Epithelial cell of esophagus (primary cell): ENCODE measurements around the gene FBLN1.

Source experiments
- DNase-seq: peaks from one replicate; pipeline ENCODE4 v3.0.0; 2010; ENCODE audit warnings: low read depth
- H3K4me3 ChIP-seq: 2 replicates; pipeline ENCODE4 v1.5.1; 2011; ENCODE audit warnings: mild to moderate bottlenecking, low read length, control low read depth
- TF ChIP-seq, protein P1 (sequence below): IDR thresholded peaks from 2 replicates; pipeline ENCODE4 v1.5.1; 2011; ENCODE audit warnings: low read depth, mild to moderate bottlenecking, low read length, control low read depth, inconsistent platforms; ENCODE audit not compliant: insufficient read depth; ENCODE audit errors: missing control alignments

Gene FBLN1

DNA sequence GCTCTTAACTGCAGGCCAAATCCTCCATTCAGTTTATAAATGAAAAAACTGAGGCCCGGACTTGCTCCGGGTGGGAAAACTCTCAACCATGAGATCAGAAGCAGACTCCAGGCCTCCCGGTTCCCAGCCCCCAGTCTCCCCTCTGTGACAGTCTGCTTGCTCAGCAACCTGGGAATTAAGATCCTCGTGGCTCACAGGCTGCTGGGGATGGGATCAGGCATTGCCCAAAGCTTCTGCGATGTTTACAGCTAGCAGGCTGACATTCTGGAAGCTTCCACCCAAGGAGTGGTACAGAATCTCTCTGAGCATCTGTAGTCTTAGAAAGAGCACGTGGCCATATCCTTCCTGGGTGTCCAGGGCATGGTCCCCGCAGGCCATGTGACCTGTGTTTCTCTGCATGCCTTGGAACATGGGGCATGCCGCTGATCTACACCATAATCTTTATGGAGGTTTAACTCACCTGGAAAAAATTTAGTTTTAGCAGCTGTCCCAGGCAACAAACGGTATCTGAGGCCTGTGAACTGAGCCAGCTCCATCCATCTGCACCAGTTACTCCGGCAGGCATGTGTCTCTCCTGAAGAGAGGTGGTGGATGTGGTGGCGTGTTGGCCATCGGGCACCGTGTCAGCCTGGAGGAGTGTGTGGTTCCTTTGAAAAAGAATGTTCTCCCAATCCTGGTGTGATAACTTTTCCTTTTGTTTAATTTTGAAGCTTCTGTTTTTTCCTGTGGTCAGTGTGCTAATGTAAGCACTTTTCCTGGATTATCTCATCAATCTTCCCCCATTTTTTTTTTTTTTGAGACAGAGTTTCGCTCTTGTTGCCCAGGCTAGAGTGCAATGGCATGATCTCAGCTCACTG, 7.9 kb downstream of the FBLN1 start:
- TF ChIP-seq, protein P1, sequence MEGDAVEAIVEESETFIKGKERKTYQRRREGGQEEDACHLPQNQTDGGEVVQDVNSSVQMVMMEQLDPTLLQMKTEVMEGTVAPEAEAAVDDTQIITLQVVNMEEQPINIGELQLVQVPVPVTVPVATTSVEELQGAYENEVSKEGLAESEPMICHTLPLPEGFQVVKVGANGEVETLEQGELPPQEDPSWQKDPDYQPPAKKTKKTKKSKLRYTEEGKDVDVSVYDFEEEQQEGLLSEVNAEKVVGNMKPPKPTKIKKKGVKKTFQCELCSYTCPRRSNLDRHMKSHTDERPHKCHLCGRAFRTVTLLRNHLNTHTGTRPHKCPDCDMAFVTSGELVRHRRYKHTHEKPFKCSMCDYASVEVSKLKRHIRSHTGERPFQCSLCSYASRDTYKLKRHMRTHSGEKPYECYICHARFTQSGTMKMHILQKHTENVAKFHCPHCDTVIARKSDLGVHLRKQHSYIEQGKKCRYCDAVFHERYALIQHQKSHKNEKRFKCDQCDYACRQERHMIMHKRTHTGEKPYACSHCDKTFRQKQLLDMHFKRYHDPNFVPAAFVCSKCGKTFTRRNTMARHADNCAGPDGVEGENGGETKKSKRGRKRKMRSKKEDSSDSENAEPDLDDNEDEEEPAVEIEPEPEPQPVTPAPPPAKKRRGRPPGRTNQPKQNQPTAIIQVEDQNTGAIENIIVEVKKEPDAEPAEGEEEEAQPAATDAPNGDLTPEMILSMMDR: no peak
- H3K4me3 ChIP-seq: no peak overlapping the region
- no peak for DNase-seq

DNA sequence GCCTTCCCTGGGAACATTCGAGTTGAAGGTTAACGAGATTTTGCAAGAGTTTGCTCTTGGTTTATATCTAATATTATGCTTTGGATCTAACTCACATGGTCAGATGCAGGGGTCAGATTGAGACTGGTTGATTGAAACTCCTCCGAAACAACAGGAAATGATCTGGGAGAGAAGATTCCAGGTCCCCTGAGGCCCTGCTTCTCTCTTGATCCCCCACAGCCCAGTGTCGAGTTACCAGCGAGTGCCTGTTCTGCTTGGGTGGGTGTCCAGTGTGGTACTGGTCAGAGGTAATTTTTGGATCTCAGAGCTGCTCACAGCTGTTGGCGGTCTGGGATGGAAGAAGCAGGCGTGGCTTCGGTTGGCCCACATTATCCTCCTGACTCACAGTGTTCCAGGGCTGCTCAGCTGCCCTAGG, 9.2 kb downstream of the FBLN1 start:
- TF ChIP-seq, protein P1: no peak
- peak; percentile 30 for DNase-seq
- no peak overlapping the region for H3K4me3 ChIP-seq

DNA sequence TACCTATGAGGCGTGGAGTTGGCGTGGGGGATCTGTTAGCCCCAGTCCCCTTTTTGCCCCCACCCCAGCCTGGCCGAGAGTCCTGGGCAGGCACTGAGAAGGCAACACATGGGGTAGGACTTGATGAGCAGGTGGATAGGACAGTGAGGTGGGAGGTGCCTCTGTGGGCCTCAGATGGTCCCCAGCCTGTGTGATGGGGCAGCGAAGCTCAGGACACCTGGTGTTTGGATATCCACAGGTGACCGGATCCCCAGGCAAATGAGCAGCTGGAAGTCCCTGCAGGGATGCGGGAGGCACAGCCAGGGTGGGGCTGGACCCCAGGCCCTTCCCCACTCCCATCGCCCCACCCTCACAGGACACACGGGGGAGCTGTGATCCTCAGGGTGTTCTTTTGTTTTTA, 9.7 kb downstream of the FBLN1 start:
- H3K4me3 ChIP-seq: no peak overlapping the region
- DNase-seq: no peak
- TF ChIP-seq, protein P1: no peak

DNA sequence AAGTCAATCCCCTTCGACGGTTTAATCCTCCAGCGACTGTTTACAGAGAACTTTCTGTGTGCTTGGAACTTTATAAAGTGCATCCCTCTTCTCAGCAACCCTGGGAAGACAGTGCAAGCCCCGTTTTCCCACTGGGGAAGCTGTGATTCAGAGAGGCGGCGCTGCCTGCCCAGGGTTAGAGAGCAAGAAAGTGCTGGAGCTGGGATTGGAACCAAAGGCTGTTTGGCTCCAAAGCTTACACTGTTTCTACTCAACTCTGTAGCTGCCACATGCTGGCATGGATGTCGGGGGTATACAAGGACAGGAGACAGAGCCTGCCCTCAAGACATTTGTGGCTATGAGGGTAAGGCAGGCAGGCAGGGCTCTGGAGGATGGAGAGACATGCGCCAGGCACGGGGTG, 13.0 kb downstream of the FBLN1 start:
- TF ChIP-seq, protein P1: no peak
- no peak for DNase-seq
- no peak overlapping the region for H3K4me3 ChIP-seq

DNA sequence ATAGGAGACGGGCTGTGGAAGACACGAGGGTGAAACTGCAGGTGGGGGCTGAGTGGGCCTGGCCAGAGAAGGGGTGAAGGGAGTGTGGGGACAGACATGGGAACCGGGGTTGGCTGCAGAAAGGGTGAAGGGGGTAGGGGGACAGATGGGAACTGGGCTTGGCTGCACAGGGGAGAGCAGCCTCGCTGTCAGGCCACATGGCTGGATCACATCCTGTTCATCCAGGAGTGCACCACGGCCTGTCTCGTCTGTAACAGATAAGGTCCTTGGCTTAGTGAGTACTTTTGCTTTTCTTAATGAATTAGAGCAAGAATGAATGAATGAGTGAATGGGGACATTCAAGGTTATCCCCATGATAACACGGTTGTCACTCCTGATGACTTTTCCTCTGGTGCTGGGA, 13.5 kb downstream of the FBLN1 start:
- TF ChIP-seq, protein P1: no peak
- no peak for DNase-seq
- no peak overlapping the region for H3K4me3 ChIP-seq

DNA sequence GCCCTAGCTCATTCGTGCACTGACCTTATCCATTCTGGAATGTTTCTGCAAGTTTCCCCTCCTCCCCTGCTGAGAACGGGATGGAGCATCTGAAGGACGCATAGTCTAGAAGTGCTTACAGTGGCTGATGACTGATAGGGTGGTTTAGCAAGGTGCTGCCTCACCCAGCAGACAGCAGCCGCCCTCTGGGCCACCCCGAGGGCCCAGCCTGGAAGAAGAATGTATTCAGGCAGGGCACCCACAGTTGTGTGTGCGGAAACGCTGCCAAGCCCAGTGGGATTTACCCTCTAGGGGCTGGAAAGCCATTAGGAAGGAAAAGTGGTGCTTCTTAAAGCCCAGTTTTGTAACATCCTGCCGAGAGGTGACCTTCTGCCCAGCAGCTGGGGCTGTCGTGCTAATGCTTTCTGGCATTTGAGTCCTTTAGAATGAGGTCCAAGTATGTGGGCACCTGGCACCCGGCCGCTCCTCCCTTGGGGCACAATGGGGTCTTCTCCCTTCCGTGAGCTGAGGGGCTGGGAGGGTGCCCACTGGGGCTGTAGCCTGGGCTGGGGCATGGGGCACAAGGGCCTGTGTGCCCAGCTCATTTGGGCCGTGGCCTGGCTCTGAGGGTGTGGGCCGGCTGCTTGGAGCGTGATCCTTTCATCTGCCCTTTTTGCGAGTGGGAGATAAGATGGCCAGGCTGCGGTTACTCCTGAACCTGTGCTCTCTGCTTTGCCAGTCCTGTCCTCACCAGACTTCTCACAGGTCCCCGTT, 14.4 kb downstream of the FBLN1 start:
- TF ChIP-seq, protein P1: no peak
- peak; percentile 85 for DNase-seq
- H3K4me3 ChIP-seq: no peak overlapping the region
